ENCODE measurements around the gene CDC14A.

DNA sequence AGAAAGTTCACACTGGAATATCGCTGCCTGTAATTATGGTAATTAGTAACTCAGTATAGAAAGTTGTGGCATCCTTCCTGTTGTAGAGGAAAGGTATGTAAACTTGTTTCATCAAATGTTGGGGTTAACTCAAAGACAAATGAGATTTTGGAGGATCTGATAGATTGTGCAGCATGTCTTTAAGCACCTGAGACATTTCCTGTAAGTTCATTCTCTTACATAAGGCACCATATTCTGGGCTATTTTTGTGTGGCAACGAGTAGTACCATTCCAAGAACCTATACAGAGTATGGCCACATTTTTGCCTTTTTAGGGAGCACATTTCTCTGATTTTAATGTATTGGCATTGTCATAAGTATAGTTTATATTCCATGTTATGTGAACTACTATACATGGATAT, 88.8 kb downstream of the CDC14A start:
- TF ChIP-seq GATA2 (IDR thresholded peaks at IDR 0.05; ENCODE audit: low read depth, low read length) (no peak), GATA3 (IDR thresholded peaks at IDR 0.05; ENCODE audit: low read depth, low read length) (no peak)

Measured in SH-SY5Y (cell line).